ENCODE results near the gene ARL14EP. TPM values are rescaled to one million over a fixed set of nuclear protein-coding genes. Genes with fewer than 3 reads are reported as not detected.

ARL14EP gene
- total and polyA plus RNA-seq, 2 of the 8 experiments (the other 6 are each of a cell fraction or from before 2014, with no cell fraction given), result 14.3 to 29.6 TPM

DNA sequence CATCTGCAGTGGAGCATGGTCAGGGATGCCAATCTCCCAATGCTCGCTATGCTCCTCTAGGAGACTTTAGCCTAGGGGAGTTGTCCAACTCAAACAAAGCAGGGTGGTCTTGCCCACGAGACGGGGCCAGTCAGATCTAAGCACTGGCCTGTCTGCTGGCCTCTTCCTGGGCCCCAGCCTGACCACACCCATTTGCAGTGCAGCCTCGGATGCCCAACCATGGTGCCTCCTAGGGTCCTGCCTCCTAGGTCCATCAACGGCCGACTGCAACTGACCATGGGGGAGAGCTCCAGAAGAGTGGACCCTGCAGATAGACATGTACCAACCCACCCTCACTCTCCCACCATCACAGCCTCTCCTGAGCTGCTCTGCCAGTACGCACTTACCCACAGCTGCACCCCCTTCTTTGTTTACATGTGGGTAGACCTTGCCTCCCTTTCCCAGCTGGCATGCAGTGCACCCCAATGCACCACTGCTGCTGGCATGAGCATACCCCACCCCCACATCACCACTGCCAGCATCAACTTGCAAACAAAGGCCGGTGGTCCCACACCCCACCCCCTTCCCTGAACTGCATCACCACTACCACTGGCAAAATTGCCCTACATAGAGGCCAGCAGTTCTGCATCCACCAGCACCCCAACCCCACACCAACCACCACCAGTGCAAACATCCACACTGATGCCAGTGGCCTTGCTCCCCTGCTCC, 27.6 kb upstream of the ARL14EP start:
- no peak overlapping the region for H2BK12ac ChIP-seq (ENCODE audit: low read depth, low read length)
- ChIA-PET CTCF (ENCODE audit: partially characterized antibody) (interaction anchor here (0.5 to 0.8 kb wide), 2 partner anchors 54 to 228 kb away, joined by 3 to 4 read pairs; no protein-coding TSS in a partner anchor), POLR2A (ENCODE audit: partially characterized antibody) (no interaction called here)
- H2BK20ac ChIP-seq (ENCODE audit: low read length), result no peak overlapping the region
- no peaks in the 10 kb centered on the region for H3K4me1 ChIP-seq (replicated peaks in 1 of 4; ENCODE audit: control insufficient read depth in 3 of 4, insufficient read depth in 4 of 4, low read length in 3 of 4)
- H3K27me3 ChIP-seq (replicated peaks in 1 of 4; ENCODE audit: control insufficient read depth in 3 of 4, extremely low read depth in 1 of 4, insufficient read depth in 3 of 4, low read length in 3 of 4), result no peaks in the 10 kb centered on the region
- no peak overlapping the region for H2BK5ac ChIP-seq (ENCODE audit: low read depth, low read length)
- WGBS, 2 experiments (ENCODE audit: extremely low coverage in 1 of 2, insufficient coverage in 1 of 2, insufficient read length in 1 of 2, insufficient replicate concordance in 2 of 2, low coverage in 1 of 2, low lambda C conversion rate in 2 of 2, missing lambda C conversion rate in 1 of 2), result 94% methylated on average over 8 of the region's 8 CpGs; no CpG with 5 or more reads in 1 of the 2 experiments
- no peaks in the 10 kb centered on the region for H3K79me2 ChIP-seq (ENCODE audit: control insufficient read depth in 1 of 2, insufficient read depth in 2 of 2, low read length in 2 of 2)
- H3K23ac ChIP-seq (ENCODE audit: insufficient read length), result no peak overlapping the region
- no peaks in the 10 kb centered on the region for H3K23me2 ChIP-seq (ENCODE audit: low read depth, low read length)
- H2AFZ ChIP-seq (ENCODE audit: low read length), result no peak overlapping the region
- H3K4me2 ChIP-seq (ENCODE audit: insufficient read depth in 1 of 2, low read depth in 2 of 2, low read length in 2 of 2), result no peak overlapping the region
- H3K56ac ChIP-seq (replicated peaks; ENCODE audit: insufficient read length, low read depth, low read length), result no peak overlapping the region
- no peak overlapping the region for H4K8ac ChIP-seq (ENCODE audit: extremely low read depth, insufficient read depth, low read length)
- no peak overlapping the region for H3K27ac ChIP-seq (ENCODE audit: low read depth, low read length)
- H2BK15ac ChIP-seq (ENCODE audit: low read length), result no peak overlapping the region
- H3K36me3 ChIP-seq (ENCODE audit: control insufficient read depth in 2 of 4, insufficient read depth in 4 of 4, low read length in 3 of 4), result no peaks in the 10 kb centered on the region
- no peak overlapping the region for H3K18ac ChIP-seq (ENCODE audit: extremely low read depth, low read length)
- FAIRE-seq (no peak), DNase-seq (ENCODE audit: low read depth in 1 of 2, low spot score in 2 of 2) (no peak)
- H3K79me1 ChIP-seq (ENCODE audit: low read depth, low read length), result no peaks in the 10 kb centered on the region
- H3K4me3 ChIP-seq (ENCODE audit: extremely low read depth in 1 of 4, insufficient read depth in 2 of 4, low read depth in 3 of 4, low read length in 4 of 4), result no peak overlapping the region
- H4K91ac ChIP-seq (replicated peaks; ENCODE audit: insufficient read length, low read length), result no peak overlapping the region
- no peak overlapping the region for H2BK120ac ChIP-seq (replicated peaks; ENCODE audit: low read depth, low read length)
- H3K4ac ChIP-seq (replicated peaks; ENCODE audit: insufficient read length, low read depth, low read length), result no peak overlapping the region
- H4K5ac ChIP-seq (ENCODE audit: insufficient read length, low read depth, low read length), result no peak overlapping the region
- H3K14ac ChIP-seq (ENCODE audit: insufficient read length), result no peak overlapping the region
- H4K20me1 ChIP-seq (replicated peaks in 1 of 2; ENCODE audit: control insufficient read depth in 1 of 2, insufficient read depth in 2 of 2, low read length in 2 of 2), result no peaks in the 10 kb centered on the region
- H3K9ac ChIP-seq (replicated peaks in 1 of 4; ENCODE audit: extremely low read depth in 1 of 4, low read depth in 3 of 4, low read length in 3 of 4), result no peak overlapping the region
- H3K9me3 ChIP-seq (ENCODE audit: insufficient read depth in 2 of 2, low read depth in 1 of 2, low read length in 1 of 2), result no peaks in the 10 kb centered on the region
- H2AK5ac ChIP-seq (ENCODE audit: low read depth, low read length), result no peak overlapping the region
- TF ChIP-seq SRF (IDR thresholded peaks at IDR 0.05; ENCODE audit: low read depth, low read length) (no peak), MAFK (IDR thresholded peaks at IDR 0.05; ENCODE audit: low read depth, low read length) (no peak), CBX5 (IDR thresholded peaks at IDR 0.05; ENCODE audit: low read depth, low read length) (no peak), TEAD4 (IDR thresholded peaks at IDR 0.05; ENCODE audit: low read depth, low read length) (no peak), PHF8 (conservative IDR thresholded peaks at IDR 0.05; ENCODE audit: low read depth, low read length) (no peak), RFX5 (IDR thresholded peaks at IDR 0.05; ENCODE audit: borderline replicate concordance, low read depth, low read length) (no peak), BCL11A (IDR thresholded peaks at IDR 0.05; ENCODE audit: low read depth in 2 of 2, low read length in 2 of 2) (no peak)
- TF ChIP-seq, protein P1, sequence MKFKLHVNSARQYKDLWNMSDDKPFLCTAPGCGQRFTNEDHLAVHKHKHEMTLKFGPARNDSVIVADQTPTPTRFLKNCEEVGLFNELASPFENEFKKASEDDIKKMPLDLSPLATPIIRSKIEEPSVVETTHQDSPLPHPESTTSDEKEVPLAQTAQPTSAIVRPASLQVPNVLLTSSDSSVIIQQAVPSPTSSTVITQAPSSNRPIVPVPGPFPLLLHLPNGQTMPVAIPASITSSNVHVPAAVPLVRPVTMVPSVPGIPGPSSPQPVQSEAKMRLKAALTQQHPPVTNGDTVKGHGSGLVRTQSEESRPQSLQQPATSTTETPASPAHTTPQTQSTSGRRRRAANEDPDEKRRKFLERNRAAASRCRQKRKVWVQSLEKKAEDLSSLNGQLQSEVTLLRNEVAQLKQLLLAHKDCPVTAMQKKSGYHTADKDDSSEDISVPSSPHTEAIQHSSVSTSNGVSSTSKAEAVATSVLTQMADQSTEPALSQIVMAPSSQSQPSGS (IDR thresholded peaks at IDR 0.05; ENCODE audit: low read length), result no peak
- TF ChIP-seq, protein P2, sequence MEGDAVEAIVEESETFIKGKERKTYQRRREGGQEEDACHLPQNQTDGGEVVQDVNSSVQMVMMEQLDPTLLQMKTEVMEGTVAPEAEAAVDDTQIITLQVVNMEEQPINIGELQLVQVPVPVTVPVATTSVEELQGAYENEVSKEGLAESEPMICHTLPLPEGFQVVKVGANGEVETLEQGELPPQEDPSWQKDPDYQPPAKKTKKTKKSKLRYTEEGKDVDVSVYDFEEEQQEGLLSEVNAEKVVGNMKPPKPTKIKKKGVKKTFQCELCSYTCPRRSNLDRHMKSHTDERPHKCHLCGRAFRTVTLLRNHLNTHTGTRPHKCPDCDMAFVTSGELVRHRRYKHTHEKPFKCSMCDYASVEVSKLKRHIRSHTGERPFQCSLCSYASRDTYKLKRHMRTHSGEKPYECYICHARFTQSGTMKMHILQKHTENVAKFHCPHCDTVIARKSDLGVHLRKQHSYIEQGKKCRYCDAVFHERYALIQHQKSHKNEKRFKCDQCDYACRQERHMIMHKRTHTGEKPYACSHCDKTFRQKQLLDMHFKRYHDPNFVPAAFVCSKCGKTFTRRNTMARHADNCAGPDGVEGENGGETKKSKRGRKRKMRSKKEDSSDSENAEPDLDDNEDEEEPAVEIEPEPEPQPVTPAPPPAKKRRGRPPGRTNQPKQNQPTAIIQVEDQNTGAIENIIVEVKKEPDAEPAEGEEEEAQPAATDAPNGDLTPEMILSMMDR (IDR thresholded peaks at IDR 0.05; ENCODE audit: control extremely low read depth in 1 of 3, insufficient read depth in 1 of 3, low read depth in 1 of 3, low read length in 3 of 3), result no peak

All from H1 (cell line).